Loucy (cell line): ENCODE results near the gene IRF9.

Experiments used
- H2AFZ ChIP-seq: fragments of 200-600 bp; sonication (generic); 2 replicates; pipeline ENCODE4 v1.6.0; 2016; ENCODE audit warnings: antibody characterized with exemption, mild to moderate bottlenecking, low read length, moderate library complexity
- H3F3A ChIP-seq: fragments of 200-600 bp; 2 replicates; pipeline ENCODE4 v1.6.0; 2016; ENCODE audit warnings: antibody characterized with exemption, low read depth, mild to moderate bottlenecking
- H3K27me3 ChIP-seq: fragments of 200-600 bp; sonication (generic); 2 replicates; pipeline ENCODE4 v1.6.1; 2014; ENCODE audit warnings: low read length, mild to moderate bottlenecking; ENCODE audit not compliant: insufficient read depth, poor library complexity, severe bottlenecking
- H3K36me3 ChIP-seq: fragments of 200-600 bp; sonication (generic); 2 replicates; pipeline ENCODE4 v1.6.1; 2016; ENCODE audit warnings: low read length; ENCODE audit not compliant: insufficient read depth
- H3K4me1 ChIP-seq: fragments of 200-600 bp; sonication (generic); 2 replicates; pipeline ENCODE4 v1.5.1; 2014; ENCODE audit warnings: low read length, mild to moderate bottlenecking; ENCODE audit not compliant: insufficient read depth, poor library complexity, severe bottlenecking
- H3K4me2 ChIP-seq: fragments of 200-600 bp; sonication (generic); 2 replicates; pipeline ENCODE4 v1.6.0; 2014; ENCODE audit warnings: antibody characterized with exemption, low read length, low read depth, mild to moderate bottlenecking; ENCODE audit not compliant: poor library complexity, severe bottlenecking
- H3K4me3 ChIP-seq: fragments of 200-600 bp; sonication (generic); 2 replicates; pipeline ENCODE4 v1.5.1; 2014; ENCODE audit warnings: low read length, mild to moderate bottlenecking, mixed read lengths; ENCODE audit not compliant: poor library complexity, severe bottlenecking
- H3K79me2 ChIP-seq: fragments of 200-600 bp; sonication (generic); 2 replicates; pipeline ENCODE4 v1.6.1; 2014; ENCODE audit warnings: low read length; ENCODE audit not compliant: insufficient read depth
- H3K9ac ChIP-seq: fragments of 200-600 bp; sonication (generic); 2 replicates; pipeline ENCODE4 v1.6.0; 2014; ENCODE audit warnings: mild to moderate bottlenecking, low read depth, low read length, moderate library complexity; ENCODE audit not compliant: poor library complexity, severe bottlenecking
- H3K9me2 ChIP-seq: fragments of 200-600 bp; sonication (generic); replicated peaks from 2 replicates; pipeline ENCODE4 v1.6.1; 2016; ENCODE audit warnings: low read depth, low read length, mixed read lengths
- H3K9me3 ChIP-seq: fragments of 200-600 bp; sonication (generic); 2 replicates; pipeline ENCODE4 v1.6.1; 2014; ENCODE audit warnings: mild to moderate bottlenecking, antibody characterized with exemption, low read length, low read depth; ENCODE audit not compliant: insufficient read depth
- H4K20me1 ChIP-seq: fragments of 200-600 bp; sonication (generic); 2 replicates; pipeline ENCODE4 v1.6.0; 2014; ENCODE audit warnings: antibody characterized with exemption, low read length, mild to moderate bottlenecking; ENCODE audit not compliant: insufficient read depth, poor library complexity, severe bottlenecking
- EZH2phosphoT487 ChIP-seq: fragments of 200-600 bp; IDR thresholded peaks from 2 replicates; pipeline ENCODE4 v1.6.1; 2018; ENCODE audit warnings: antibody characterized with exemption, mild to moderate bottlenecking, moderate library complexity, borderline replicate concordance
- TF ChIP-seq, protein P1 (sequence below): fragments of 200-600 bp; sonication (generic); conservative IDR thresholded peaks from 2 replicates; pipeline ENCODE4 v1.5.1; 2014; ENCODE audit warnings: mild to moderate bottlenecking, antibody characterized with exemption, low read length

IRF9 gene

DNA sequence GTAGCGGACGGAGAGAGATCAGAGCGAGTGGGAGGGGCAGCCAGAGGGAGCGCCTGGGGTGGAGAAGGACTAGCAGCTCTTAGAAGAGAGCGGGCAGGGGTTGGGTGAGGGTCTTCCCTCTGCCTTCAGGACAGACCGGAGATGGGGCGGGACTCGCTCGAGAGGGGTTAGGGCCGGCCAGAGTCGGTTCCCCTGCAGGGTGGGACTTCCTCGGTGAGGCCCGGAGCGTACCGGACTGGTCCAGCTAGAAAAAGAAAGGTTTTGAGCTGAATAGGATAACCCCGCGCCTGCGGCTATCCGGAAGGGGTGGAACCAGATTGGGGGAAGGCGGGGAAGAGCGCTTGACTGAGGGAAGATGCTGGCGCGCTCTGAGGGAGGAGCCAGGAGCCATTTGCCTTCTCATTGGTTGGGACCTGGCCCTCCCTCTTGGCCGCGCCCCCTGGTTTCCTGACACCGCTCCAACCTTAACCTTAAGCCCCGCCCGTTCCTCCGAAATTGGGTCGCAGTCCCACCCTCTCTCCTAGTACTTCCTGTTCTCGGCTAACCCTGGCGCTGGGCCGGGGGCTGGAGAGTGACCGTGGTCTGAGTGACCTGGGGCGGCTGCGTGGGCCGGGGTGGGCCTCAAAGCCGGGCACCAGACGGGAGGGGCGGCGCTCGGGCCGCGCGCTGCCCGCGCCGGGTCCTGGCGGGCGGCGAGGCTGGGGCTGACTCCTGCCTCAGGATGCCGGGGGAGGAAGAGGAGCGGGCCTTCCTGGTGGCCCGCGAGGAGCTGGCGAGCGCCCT, 13.9 kb upstream of the IRF9 start, which contains the start of gene RNF31:
Gene RNF31 (plus strand): TSS at position 521 of the 783 bp plus-strand sequence. CDS start 201 bp downstream, at position 722.
- H3K79me2 ChIP-seq: peaks cover 74% of the 10 kb centered on the region

DNA sequence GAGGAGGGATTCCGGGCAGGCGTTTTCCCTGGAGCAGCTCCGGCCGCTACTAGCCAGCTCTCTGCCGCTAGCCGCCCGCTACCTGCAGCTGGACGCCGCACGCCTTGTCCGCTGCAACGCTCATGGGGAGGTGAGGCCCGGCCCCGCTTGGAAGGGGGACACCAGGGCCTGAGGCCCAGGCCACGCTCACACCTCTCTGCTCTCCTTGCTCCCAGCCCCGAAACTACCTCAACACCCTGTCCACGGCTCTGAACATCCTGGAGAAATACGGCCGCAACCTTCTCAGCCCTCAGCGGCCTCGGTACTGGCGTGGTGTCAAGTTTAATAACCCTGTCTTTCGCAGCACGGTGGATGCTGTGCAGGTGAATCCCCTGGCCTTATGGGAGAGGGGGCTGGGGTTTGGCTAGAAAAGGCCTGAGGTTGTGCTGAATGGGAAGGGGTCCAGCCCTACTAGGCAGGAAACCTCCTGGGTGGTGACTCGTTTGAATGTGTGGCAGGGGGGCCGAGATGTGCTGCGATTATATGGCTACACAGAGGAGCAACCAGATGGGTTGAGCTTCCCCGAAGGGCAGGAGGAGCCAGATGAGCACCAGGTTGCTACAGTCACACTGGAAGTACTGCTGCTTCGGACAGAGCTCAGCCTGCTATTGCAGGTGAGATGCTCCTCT, 13.2 kb upstream of the IRF9 start:
- peak overlapping the region; percentile 100 for H3K4me2 ChIP-seq
- no peaks in the 10 kb centered on the region for H3K9me2 ChIP-seq
- no peak overlapping the region for H2AFZ ChIP-seq
- H3K79me2 ChIP-seq: peaks cover 70% of the 10 kb centered on the region
- H3F3A ChIP-seq: 0 out of 2 replicates have a peak, but pooled peaks cover 2% of the 10 kb centered on the region
- peak overlapping the region; percentile 95 for H3K9ac ChIP-seq
- H3K27me3 ChIP-seq: no peaks in the 10 kb centered on the region
- peak overlapping the region; percentile 100 for H3K4me3 ChIP-seq
- H3K9me3 ChIP-seq: no peaks in the 10 kb centered on the region
- TF ChIP-seq EZH2phosphoT487: no peak
- TF ChIP-seq, protein P1, sequence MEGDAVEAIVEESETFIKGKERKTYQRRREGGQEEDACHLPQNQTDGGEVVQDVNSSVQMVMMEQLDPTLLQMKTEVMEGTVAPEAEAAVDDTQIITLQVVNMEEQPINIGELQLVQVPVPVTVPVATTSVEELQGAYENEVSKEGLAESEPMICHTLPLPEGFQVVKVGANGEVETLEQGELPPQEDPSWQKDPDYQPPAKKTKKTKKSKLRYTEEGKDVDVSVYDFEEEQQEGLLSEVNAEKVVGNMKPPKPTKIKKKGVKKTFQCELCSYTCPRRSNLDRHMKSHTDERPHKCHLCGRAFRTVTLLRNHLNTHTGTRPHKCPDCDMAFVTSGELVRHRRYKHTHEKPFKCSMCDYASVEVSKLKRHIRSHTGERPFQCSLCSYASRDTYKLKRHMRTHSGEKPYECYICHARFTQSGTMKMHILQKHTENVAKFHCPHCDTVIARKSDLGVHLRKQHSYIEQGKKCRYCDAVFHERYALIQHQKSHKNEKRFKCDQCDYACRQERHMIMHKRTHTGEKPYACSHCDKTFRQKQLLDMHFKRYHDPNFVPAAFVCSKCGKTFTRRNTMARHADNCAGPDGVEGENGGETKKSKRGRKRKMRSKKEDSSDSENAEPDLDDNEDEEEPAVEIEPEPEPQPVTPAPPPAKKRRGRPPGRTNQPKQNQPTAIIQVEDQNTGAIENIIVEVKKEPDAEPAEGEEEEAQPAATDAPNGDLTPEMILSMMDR: no peak
- peaks cover 29% of the 10 kb centered on the region for H4K20me1 ChIP-seq
- peaks cover 27% of the 10 kb centered on the region; the same call in 1 of the 2 replicates for H3K36me3 ChIP-seq
- peaks cover 30% of the 10 kb centered on the region for H3K4me1 ChIP-seq

More for the DNA sequence above, 13.9 kb upstream of the IRF9 start, which contains the start of gene RNF31:
- H4K20me1 ChIP-seq: peaks cover 29% of the 10 kb centered on the region
- TF ChIP-seq, protein P1: no peak
- TF ChIP-seq EZH2phosphoT487: no peak
- peak within 1 kb of the TSS; percentile 95 for H3K9ac ChIP-seq
- H3K4me2 ChIP-seq: peak within 1 kb of the TSS; percentile 100
- 0 out of 2 replicates have a peak, but pooled peaks cover 2% of the 10 kb centered on the region for H3F3A ChIP-seq
- peak within 1 kb of the TSS; percentile 100 for H3K4me3 ChIP-seq
- peaks cover 31% of the 10 kb centered on the region for H3K4me1 ChIP-seq
- H3K9me2 ChIP-seq: no peaks in the 10 kb centered on the region
- peak within 1 kb of the TSS; percentile 94 for H2AFZ ChIP-seq
- no peaks in the 10 kb centered on the region for H3K9me3 ChIP-seq
- no peaks in the 10 kb centered on the region for H3K27me3 ChIP-seq
- peaks cover 22% of the 10 kb centered on the region; the same call in 1 of the 2 replicates for H3K36me3 ChIP-seq

DNA sequence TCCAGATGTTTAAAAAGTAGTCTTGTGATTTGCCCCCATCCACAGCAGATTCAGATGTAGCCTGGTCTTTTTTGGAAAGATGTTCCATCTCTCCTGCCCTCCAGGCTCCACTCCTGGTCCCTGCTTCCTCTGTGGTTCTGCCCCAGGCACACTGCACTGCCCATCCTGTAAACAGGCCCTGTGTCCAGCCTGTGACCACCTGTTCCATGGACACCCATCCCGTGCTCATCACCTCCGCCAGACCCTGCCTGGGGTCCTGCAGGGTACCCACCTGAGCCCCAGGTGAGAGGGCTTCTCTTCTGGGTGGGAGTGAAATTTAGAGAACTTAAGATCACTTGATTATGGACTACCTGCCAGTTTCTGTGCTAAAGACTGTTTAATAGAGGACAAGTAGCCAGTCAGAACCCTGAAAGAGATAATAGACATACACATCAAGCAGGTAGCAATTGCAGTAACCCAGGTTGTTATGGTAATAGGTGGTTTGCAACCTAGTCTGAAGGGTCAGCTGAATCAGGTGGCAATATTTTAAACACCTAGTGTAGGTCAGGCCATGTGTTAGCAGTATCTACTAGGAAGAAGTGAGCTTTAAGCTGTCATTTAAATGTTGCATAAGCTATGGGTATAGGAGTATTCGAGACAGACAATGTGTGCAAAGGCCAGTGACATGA, 11.6 kb upstream of the IRF9 start:
- Histone ChIP-seq H3K4me2 (peak overlapping the region; percentile 19), H4K20me1 (peaks cover 29% of the 10 kb centered on the region), H3K27me3 (no peaks in the 10 kb centered on the region), H3K79me2 (peaks cover 59% of the 10 kb centered on the region), H3K4me1 (peaks cover 30% of the 10 kb centered on the region), H3K9me3 (no peaks in the 10 kb centered on the region), H3F3A (0 out of 2 replicates have a peak, but pooled peaks cover 2% of the 10 kb centered on the region), H3K36me3 (peaks cover 27% of the 10 kb centered on the region; the same call in 1 of the 2 replicates), H2AFZ (no peak overlapping the region), H3K4me3 (no peak overlapping the region), H3K9ac (no peak overlapping the region), H3K9me2 (no peaks in the 10 kb centered on the region)
- no peak for TF ChIP-seq EZH2phosphoT487
- TF ChIP-seq, protein P1: no peak
